ENCODE data around the gene PWWP2B.

Gene PWWP2B

GRCh38 chr10:132458071-132458585, 61.1 kb downstream of the PWWP2B start:
- no peak for DNase-seq (ENCODE audit: low read depth, low spot score)

- DNase-seq (ENCODE audit: low read depth, low spot score) = peak; percentile 36
These were observed 61.7 kb downstream of the PWWP2B start for GRCh38 chr10:132458586-132459300.

GRCh38 chr10:132459301-132460003, 62.5 kb downstream of the PWWP2B start:
- no peak for DNase-seq (ENCODE audit: low read depth, low spot score)

- DNase-seq (ENCODE audit: low read depth, low spot score) = no peak
These were observed 63.1 kb downstream of the PWWP2B start for GRCh38 chr10:132460071-132460470.

- no peak for DNase-seq (ENCODE audit: low read depth, low spot score)
These were observed 63.7 kb downstream of the PWWP2B start for GRCh38 chr10:132460691-132461090.

GRCh38 chr10:132461103-132461682, 64.2 kb downstream of the PWWP2B start:
- no peak for DNase-seq (ENCODE audit: low read depth, low spot score)

- no peak for DNase-seq (ENCODE audit: low read depth, low spot score)
These were observed 64.8 kb downstream of the PWWP2B start for GRCh38 chr10:132461683-132462231.

GRCh38 chr10:132462463-132463332, 65.7 kb downstream of the PWWP2B start:
- no peak for DNase-seq (ENCODE audit: low read depth, low spot score)

- DNase-seq (ENCODE audit: low read depth, low spot score) = no peak
These were observed 66.6 kb downstream of the PWWP2B start for GRCh38 chr10:132463333-132464255.

GRCh38 chr10:132464256-132465192, 67.5 kb downstream of the PWWP2B start:
- DNase-seq (ENCODE audit: low read depth, low spot score) = no peak

- no peak for DNase-seq (ENCODE audit: low read depth, low spot score)
These were observed 68.3 kb downstream of the PWWP2B start for GRCh38 chr10:132465193-132465888.

GRCh38 chr10:132465889-132466519, 69.0 kb downstream of the PWWP2B start:
- DNase-seq (ENCODE audit: low read depth, low spot score) = no peak

GRCh38 chr10:132466520-132467463, 69.8 kb downstream of the PWWP2B start:
- no peak for DNase-seq (ENCODE audit: low read depth, low spot score)

Measured in activated CD4-positive, CD25-positive, alpha-beta regulatory T cell treated with anti-CD3 and anti-CD28 coated beads, Interleukin-2, amount 50 U/mL, for 16 hours (primary cell).